Choroid plexus epithelial cell (primary cell): ENCODE results near the gene ZNF688.
A peak's percentile ranks its signal among the peaks of the same experiment; 100 is the strongest.

Source experiments
- DNase-seq: peaks from one replicate; pipeline ENCODE4 v3.0.0-alpha.2; 2010; ENCODE audit warnings: low read depth
- H3K4me3 ChIP-seq: 2 replicates; pipeline ENCODE4 v1.5.1; 2011; ENCODE audit warnings: low read depth, mild to moderate bottlenecking, control low read depth, low read length, moderate library complexity
- TF ChIP-seq, protein P1 (sequence below): conservative IDR thresholded peaks from 2 replicates; pipeline ENCODE4 v1.5.1; 2011; ENCODE audit warnings: low read depth, mild to moderate bottlenecking, control low read depth, inconsistent platforms, low read length, moderate library complexity

The ZNF688 gene

DNA sequence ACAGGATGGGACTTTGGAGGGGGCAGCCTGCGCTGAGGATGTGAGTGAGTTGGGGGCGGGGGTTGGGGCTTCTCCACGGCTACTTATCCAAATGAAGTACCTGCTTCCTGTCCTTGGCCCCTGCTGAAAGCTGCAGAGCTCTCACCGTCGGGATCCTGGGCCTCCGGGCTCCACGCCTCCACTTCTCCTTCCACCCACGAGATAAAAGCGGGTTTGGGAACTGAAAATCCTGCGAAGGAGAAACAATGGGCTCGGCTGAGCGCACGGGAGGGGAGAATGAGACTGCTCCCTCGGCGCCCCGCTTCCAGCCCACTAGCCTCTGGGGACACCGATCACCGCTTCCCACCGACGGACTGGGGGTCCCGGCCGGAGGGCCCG, 13.5 kb upstream of the ZNF688 start:
- TF ChIP-seq, protein P1, sequence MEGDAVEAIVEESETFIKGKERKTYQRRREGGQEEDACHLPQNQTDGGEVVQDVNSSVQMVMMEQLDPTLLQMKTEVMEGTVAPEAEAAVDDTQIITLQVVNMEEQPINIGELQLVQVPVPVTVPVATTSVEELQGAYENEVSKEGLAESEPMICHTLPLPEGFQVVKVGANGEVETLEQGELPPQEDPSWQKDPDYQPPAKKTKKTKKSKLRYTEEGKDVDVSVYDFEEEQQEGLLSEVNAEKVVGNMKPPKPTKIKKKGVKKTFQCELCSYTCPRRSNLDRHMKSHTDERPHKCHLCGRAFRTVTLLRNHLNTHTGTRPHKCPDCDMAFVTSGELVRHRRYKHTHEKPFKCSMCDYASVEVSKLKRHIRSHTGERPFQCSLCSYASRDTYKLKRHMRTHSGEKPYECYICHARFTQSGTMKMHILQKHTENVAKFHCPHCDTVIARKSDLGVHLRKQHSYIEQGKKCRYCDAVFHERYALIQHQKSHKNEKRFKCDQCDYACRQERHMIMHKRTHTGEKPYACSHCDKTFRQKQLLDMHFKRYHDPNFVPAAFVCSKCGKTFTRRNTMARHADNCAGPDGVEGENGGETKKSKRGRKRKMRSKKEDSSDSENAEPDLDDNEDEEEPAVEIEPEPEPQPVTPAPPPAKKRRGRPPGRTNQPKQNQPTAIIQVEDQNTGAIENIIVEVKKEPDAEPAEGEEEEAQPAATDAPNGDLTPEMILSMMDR, result no peak
- peak; percentile 24 for DNase-seq
- peak overlapping the region; percentile 85 for H3K4me3 ChIP-seq

DNA sequence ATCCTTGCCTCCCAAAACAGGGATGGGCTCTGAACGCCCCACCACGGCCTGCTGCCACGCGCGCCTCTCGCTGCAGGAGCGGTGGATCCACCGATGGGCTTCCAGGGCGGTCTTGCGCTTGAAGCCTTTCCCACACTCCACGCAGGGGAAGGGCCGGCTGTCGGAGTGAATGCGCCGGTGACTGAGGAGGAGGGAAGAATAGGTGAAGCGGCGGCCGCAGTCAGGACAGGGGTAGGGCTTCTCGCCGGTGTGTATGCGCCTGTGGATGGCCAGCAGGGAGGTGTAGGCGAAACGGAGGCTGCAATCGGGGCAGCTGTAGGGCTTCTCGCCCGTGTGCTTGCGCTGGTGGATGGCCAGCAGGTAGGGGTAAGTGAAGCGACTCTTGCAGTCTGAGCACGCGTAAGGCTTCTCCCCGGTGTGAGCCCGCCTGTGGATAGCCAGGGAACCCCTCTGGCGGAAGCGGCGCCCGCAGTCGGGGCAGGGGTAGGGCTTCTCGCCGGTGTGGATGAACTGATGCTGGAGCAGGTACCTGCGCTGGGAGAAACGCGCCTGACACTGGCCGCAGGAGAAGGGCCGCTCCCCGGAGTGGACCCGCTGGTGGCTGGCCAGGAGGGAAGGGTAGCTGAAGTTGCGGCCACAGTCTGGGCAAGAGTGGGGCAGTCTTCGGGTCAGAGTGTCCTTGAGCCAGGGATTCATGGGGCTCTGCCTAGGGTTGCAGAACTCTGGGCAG, 11.3 kb upstream of the ZNF688 start:
- TF ChIP-seq, protein P1, result no peak
- DNase-seq, result no peak
- H3K4me3 ChIP-seq, result no peak overlapping the region

DNA sequence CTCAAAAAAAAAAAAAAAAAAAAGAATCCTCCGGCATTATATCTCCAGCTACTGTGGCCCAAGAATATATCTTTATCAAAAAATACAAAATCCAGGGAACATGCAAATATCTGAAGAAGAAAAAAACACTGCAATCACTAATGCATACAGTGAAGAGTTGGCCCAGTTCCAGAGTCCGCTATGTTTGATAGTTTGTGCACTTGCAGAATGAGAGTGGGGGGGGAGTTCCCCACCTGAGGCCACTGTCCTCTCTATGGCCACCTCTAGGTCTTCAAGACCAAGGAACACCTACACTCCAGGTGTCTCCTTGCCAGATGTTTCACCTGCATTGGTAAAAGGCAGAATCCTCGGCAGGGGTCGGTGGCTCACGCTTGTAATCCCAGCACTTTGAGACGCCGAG, 9.9 kb upstream of the ZNF688 start:
- no peak overlapping the region for H3K4me3 ChIP-seq
- TF ChIP-seq, protein P1, result no peak
- no peak for DNase-seq

DNA sequence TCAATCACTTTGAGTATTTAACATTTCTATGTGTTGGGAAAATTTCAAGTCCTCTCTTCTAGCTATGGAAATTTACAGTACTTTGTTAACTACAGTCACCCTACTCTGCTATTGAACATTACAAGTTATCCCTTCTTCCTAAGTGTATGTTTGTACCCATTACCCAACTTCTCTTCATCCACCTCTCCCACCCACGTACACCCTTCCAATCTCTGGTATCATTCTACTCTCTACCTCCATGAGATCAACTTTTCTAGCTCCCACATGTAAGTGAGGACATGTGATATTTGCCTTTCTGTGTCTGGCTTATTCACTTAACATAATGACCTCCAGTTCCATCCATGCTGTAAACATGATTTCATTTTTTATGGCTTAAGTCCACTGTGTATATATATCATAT, 3.2 kb upstream of the ZNF688 start:
- DNase-seq, result no peak
- no peak overlapping the region for H3K4me3 ChIP-seq
- TF ChIP-seq, protein P1, result no peak

DNA sequence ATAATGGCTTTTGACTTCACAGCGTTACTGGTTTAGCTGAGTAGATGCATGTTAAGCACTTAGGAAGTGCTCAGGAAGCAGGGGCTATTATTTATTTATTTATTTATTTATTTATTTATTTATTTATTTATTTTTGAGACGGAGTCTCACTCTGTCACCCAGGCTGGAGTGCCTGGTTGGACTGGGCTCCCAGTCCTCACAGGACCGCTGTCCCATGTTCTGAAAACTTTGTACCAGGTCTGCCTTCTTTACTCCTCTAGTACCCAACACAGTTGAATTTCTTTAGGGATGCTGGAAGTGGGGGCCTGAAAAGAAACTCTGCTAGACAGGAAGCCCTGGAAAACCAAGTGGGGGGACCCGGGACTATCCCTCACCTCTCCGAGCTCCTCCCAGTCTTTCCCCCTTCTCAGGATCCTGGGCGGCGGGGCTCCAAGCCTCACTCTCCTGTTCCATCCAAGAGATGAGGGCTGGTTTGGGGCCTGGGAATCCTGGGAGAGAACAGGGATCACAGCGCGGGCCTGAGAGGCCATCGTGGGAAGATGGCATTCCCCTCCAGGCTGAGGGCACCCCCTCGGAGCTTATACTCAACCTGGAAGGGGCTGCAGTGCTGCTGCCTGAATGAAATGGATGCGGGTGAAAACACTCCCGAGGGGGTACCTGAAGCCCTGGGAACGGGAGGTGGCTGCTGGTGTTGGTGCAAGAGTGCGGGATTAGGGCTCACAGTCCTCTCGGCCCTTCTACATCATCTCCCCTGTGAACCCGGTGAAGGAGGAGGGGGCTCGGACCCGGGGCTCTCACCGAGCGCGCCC, 674 bp downstream of the ZNF688 start:
- TF ChIP-seq, protein P1, result no peak
- peak overlapping the region; percentile 71 for H3K4me3 ChIP-seq
- peak; percentile 43 for DNase-seq

DNA sequence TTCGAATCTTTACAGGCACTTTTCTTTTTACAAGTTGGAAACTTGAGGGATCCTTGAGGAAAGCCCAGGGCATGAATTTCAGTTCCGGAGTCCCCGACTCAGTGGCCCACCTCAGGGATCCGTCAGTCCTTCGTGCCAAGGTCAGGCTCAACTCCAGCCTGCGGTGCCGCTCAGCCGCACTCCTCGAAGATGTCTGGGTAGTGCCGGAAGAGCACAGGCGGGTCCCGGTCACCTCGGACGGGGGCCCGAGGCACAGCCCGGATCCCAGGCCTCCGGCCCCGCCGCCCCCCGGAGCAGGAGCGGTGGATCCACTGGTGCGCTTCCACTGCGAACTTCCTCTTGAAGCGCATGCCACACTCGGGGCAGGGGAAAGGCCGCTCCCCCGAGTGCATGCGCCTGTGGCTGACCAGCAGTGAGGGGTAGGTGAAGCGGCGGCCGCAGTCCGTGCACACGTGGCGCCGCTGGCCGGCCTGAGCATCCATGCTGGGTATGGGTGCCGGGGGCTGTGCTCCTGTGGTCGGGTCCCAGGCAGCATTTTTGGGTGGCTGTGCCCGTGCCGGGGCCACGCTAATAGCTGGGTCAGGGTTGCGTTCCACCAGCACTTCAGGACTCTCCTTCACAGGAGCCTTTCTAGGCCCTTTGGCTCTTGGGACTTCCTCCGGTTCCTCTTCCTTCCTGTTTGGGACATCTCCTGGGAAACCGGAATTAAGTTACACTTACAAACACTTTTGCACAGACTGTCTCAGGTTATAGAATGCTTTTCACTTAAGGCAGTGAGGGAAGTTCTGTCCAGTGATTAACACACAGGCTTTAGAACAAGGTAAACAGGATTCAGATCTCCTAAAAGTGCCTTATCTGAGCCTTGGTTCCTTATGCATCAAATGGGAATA, 1.5 kb downstream of the ZNF688 start:
- no peak for DNase-seq
- H3K4me3 ChIP-seq, result peak overlapping the region; percentile 71
- TF ChIP-seq, protein P1, result no peak
